Ecto neural progenitor cell (in vitro differentiated cells): ENCODE data around the gene ETS2.

Experiments used
- DNase-seq: peaks from one replicate; pipeline ENCODE4 v3.0.0-alpha.2; 2018; ENCODE audit warnings: low spot score

The ETS2 gene

DNA sequence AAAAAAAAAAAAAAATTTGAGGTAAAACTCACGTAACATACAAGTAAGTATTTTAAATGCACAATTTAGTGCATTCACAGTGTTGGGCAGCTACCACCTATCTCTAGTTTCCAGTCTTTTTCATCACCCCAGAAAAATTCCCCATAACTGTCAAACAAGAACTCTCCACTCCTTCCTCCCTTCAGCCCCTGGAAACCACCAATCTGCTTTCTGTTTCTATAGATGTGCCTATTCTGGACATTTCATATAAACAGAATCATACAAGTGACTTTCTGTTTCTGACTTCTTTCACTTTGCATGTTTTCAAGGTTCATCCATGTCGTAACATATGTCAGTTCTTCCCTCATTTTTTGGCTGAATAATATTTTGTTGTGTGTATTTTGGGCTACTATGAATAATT, 24.9 kb upstream of the ETS2 start:
- DNase-seq, result no peak

DNA sequence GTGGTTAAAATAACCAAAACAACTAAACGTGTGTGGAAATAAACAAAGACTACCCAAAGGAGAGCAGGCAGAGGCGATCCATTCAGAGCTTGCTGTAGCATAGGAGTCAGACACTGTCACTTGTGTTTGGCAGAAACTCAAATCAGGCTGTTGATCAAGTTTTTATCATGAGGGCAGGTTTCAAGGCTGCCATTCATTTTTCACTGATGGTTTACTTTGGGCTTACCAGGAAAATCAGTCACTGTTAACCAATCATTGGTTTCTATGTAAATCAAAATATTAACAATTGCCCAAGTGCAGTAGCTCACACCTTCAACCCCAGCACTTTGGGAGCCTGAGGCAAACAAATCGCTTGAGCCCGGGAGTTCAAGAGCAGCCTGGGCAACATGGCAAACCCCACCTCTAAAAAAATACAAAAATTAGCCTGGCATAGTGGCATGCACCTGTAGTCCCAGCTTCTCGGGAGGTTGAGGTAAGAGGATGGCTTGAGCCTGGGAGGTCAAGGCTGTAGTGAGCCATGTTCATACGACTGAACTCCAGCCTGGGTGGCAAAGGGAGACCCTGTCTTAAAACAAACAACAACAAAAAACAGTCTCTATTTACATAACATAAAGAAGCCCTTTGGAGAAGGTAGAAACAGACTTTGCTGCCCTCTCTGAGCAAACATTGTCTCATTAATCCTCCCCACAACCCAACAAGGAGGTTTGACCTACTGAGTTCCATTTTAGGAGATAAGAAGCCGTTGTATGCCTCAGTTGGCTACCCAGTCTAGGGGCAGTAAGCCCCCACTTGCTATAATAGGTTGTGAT, 21.1 kb upstream of the ETS2 start:
- no peak for DNase-seq

- no peak for DNase-seq
Observed at GRCh38 chr21:38785483-38785882, 20.2 kb upstream of the ETS2 start.

DNA sequence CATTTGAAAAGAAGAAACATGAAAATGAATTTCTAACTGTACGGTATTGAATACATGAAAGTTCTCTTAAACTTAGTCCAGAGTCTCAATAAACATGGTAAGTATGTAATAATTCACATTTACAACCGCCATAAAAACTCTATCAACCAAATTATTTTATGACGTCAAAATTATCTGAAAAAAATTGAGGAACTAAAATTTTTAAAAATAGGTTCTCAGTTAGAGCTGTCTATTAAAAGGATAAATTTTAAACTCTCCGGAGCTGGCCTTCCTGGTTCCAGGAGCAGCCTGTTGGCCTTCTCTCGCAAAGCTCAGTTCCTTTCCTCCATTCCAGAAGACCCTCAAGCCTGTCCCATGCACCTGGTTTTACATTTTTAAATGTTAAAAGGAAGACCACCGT, 18.7 kb upstream of the ETS2 start:
- no peak for DNase-seq

GRCh38 chr21:38787461-38788274, 18.1 kb upstream of the ETS2 start:
- DNase-seq, result no peak

DNA sequence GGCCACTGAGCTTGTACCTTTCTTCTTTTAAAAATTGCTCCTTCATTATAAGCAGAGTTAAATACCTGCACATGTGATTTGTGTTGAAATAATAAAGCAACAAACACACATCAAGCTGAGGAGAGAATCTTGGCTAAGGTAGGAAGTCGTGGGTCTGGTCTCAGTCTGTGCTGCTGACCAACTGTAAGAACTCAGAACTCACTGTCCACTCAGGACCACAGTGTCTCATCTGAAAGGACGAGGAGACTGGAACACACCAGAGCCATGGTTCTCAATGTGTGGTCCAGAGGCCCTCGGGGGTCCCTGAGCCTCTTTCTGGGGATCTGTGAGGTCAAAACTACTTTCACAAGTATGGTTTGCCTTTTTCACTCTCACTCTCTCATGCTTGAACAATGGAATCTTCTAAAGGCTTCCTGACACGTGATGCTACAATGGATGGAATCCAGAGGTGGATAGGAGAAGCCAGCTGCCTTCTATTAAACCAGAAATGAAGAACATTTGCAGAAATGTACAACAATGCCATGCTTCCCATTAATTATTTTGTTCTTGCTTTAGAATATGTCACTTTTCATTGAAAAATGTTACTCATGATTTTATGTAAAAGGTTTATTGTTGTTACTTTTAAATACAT, 17.3 kb upstream of the ETS2 start:
- DNase-seq, result no peak

- no peak for DNase-seq
Observed at GRCh38 chr21:38789275-38789674, 16.5 kb upstream of the ETS2 start.

GRCh38 chr21:38790059-38790458, 15.7 kb upstream of the ETS2 start:
- DNase-seq, result no peak

DNA sequence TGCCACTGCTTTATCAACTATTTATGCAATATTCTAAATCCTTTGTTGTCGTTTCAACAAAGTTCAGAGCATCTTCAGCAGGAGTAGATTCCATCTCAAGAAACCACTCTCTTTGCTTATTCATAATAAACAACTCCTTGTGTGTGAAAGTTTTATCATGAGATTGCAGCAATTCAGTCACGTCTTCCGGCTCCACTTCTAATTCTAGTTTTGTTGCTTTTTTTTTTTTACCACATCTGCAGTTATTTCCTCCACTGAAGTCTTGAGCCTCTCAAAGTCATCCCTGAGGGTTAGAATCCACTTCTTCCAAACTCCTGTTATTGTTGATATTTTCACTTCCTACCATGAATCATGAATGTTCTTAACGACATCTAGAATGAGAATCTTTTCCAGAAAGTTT, 14.8 kb upstream of the ETS2 start:
- DNase-seq, result no peak

- no peak for DNase-seq
Observed at GRCh38 chr21:38792676-38793459, 12.9 kb upstream of the ETS2 start.

GRCh38 chr21:38793926-38794713, 11.6 kb upstream of the ETS2 start:
- no peak for DNase-seq

- no peak for DNase-seq
Observed at GRCh38 chr21:38794978-38795377, 10.8 kb upstream of the ETS2 start.

DNA sequence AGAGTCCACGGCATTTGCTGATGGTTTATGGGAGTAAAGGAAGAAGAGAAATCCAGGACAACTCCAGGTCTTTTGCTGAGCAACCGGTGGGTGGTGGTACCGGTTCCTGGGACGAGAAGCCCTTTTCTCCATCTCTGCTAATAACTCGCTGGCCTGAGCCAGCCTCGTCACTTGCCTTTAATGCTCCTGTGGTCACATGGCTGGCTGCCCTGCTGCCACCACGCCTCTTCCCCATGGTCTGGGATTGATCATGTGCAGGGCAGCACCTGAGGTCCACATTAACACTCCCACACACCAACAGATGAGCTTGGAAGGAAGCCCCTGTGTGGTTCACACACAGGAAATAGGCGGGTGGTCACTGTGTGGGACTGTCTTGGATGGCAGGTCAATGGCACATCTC, 10.3 kb upstream of the ETS2 start:
- DNase-seq, result no peak

- DNase-seq, result no peak
Observed at GRCh38 chr21:38796424-38796823, 9.3 kb upstream of the ETS2 start.

DNA sequence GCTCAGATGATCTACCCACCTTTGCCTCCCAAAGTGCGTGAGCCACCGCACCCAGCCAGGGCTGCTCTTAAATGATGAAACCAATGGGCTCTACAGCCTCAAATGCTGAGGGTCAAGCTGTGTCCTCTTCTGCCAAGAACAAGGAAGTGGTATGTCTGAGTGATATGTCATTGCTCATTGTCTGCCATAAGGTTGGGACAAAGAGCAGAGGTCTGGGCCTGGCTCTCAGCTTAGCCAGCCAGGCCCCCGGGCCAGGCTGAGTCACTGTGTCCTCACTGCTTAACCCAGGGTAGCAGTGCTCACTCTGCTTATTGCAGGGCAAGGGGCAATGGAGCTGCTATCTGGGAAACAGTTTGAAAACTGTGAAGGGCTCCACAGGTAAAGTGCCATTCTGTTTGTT, 8.3 kb upstream of the ETS2 start:
- no peak for DNase-seq

DNA sequence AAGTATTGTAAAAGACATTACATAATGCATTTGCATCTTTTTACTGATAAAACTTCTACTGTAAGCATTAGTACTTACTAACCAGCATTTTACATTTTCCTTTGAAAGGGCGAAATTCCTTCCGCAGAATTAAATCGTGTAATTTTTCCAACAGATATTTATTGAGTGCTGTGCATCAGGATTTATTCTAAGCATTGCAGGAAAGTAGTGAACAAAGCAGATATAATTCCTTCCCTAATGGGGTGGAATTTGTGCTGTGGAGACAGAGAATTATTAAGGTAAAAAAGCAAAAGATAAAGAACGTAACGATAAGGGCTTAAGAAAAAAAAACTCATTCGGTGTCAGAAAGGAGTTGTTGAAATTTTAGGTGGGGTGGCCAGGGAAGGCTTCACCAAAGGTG, 7.6 kb upstream of the ETS2 start:
- DNase-seq, result no peak

DNA sequence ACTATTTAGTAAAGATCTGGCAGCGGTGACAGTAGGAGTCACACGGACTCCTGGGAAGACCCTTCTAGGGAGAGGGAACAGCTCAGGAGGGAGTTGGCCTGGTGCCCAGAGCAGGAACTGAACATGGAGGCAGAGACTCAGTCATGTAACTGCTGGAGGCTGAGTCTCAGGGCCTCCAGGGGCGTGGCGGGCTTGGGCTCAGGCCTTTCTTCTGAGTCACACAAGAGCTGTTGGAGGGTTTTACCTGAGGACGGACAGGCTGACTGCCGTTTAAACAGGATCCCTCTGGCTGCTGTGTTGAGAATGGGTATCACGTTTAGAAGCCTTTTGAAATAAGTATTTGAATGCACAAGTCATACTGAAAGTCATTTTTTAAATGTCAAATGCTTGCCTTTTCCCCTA, 7.2 kb upstream of the ETS2 start:
- no peak for DNase-seq

GRCh38 chr21:38800046-38800758, 5.5 kb upstream of the ETS2 start:
- no peak for DNase-seq

- no peak for DNase-seq
Observed at GRCh38 chr21:38800924-38801744, 4.6 kb upstream of the ETS2 start.
